Mesenchymal stem cell (in vitro differentiated cells and primary cell): ENCODE measurements around the gene DENND2C.

Experiments
- DNase-seq: peaks from one replicate; pipeline ENCODE4 v3.0.0-alpha.2; 2013
- H2AFZ ChIP-seq: one replicate; pipeline ENCODE4 v1.6.1; 2013; ENCODE audit warnings: low read depth, mild to moderate bottlenecking, control low read depth, inconsistent platforms, low read length, moderate library complexity
- H2AK5ac ChIP-seq: 2 replicates; pipeline ENCODE4 v1.6.1; 2013; ENCODE audit warnings: low read length, moderate library complexity, mild to moderate bottlenecking, inconsistent platforms; ENCODE audit not compliant: severe bottlenecking
- H2BK120ac ChIP-seq: one replicate; pipeline ENCODE4 v1.6.1; 2013; ENCODE audit warnings: low read depth, mild to moderate bottlenecking, inconsistent platforms, low read length, moderate library complexity
- H2BK12ac ChIP-seq, 2 experiments: one replicate each; pipeline ENCODE4 v1.6.1; 2013; ENCODE audit warnings: inconsistent platforms in 2 of 2, low read length in 2 of 2, mild to moderate bottlenecking in 2 of 2, moderate library complexity in 2 of 2, control low read depth in 1 of 2
- H2BK15ac ChIP-seq: one replicate; pipeline ENCODE4 v1.6.1; 2013; ENCODE audit warnings: mild to moderate bottlenecking, low read depth, inconsistent platforms; ENCODE audit not compliant: poor library complexity, severe bottlenecking
- H2BK5ac ChIP-seq: 2 replicates; pipeline ENCODE4 v1.6.1; 2013; ENCODE audit warnings: low read depth, mild to moderate bottlenecking, low read length, control low read depth, inconsistent platforms; ENCODE audit not compliant: poor library complexity, severe bottlenecking
- H3K14ac ChIP-seq, 2 experiments: one replicate each; pipeline ENCODE4 v1.6.1; 2013; ENCODE audit warnings: inconsistent platforms in 2 of 2, low read length in 2 of 2, control low read depth in 1 of 2, mild to moderate bottlenecking in 1 of 2, moderate library complexity in 1 of 2
- H3K18ac ChIP-seq, 2 experiments: one replicate each; pipeline ENCODE4 v1.6.1; 2013; ENCODE audit warnings: inconsistent platforms in 2 of 2, low read length in 2 of 2, control low read depth in 1 of 2, low read depth in 1 of 2, mild to moderate bottlenecking in 1 of 2
- H3K23ac ChIP-seq, 2 experiments: one replicate each; pipeline ENCODE4 v1.6.1; 2013; ENCODE audit warnings: inconsistent platforms in 2 of 2, low read length in 2 of 2, mild to moderate bottlenecking in 2 of 2, moderate library complexity in 2 of 2, control low read depth in 1 of 2
- H3K27ac ChIP-seq: 2 replicates; pipeline ENCODE4 v1.5.1; 2013; ENCODE audit warnings: mild to moderate bottlenecking, moderate library complexity, low read length, control low read depth, inconsistent platforms; ENCODE audit not compliant: poor library complexity, severe bottlenecking
- H3K27me3 ChIP-seq, 2 experiments: 2 replicates each; pipeline versions ENCODE4 v1.6.1 to v1.7.0; 2013; ENCODE audit warnings: low read length in 2 of 2, mild to moderate bottlenecking in 2 of 2, moderate library complexity in 2 of 2, control low read depth in 1 of 2, inconsistent platforms in 1 of 2; ENCODE audit not compliant: control insufficient read depth in 1 of 2, insufficient read depth in 1 of 2
- H3K36me3 ChIP-seq, 2 experiments: 2 replicates each; pipeline versions ENCODE4 v1.6.1 to v1.7.0; 2013; ENCODE audit warnings: low read length in 2 of 2, control low read depth in 1 of 2, inconsistent platforms in 1 of 2, low read depth in 1 of 2, mild to moderate bottlenecking in 1 of 2; ENCODE audit not compliant: insufficient read depth in 2 of 2, control insufficient read depth in 1 of 2
- H3K4ac ChIP-seq, 2 experiments: one replicate each; pipeline ENCODE4 v1.6.1; 2013; ENCODE audit warnings: inconsistent platforms in 2 of 2, low read length in 2 of 2, mild to moderate bottlenecking in 2 of 2, moderate library complexity in 2 of 2, control low read depth in 1 of 2, low read depth in 1 of 2
- H3K4me1 ChIP-seq: 2 replicates; pipeline ENCODE4 v1.6.1; 2013; ENCODE audit warnings: low read depth, low read length, control low read depth; ENCODE audit not compliant: control insufficient read depth, insufficient read depth
- H3K4me2 ChIP-seq: 2 replicates; pipeline ENCODE4 v1.6.1; 2013; ENCODE audit warnings: low read length, mild to moderate bottlenecking, inconsistent platforms; ENCODE audit not compliant: poor library complexity, severe bottlenecking
- H3K4me3 ChIP-seq, 2 experiments: 2 replicates each; pipeline versions ENCODE4 v1.5.1 to v1.7.0; 2013; ENCODE audit warnings: low read length in 2 of 2, mild to moderate bottlenecking in 2 of 2, control low read depth in 1 of 2, low read depth in 1 of 2; ENCODE audit not compliant: insufficient read depth in 1 of 2
- H3K79me1 ChIP-seq: replicated peaks from 2 replicates; pipeline ENCODE4 v1.6.1; 2013; ENCODE audit warnings: mild to moderate bottlenecking, control low read depth, low read length, inconsistent platforms; ENCODE audit not compliant: poor library complexity, severe bottlenecking
- H3K9ac ChIP-seq: 2 replicates; pipeline ENCODE4 v1.7.0; 2013; ENCODE audit warnings: mild to moderate bottlenecking, low read length, moderate library complexity
- H3K9me3 ChIP-seq: 2 replicates; pipeline ENCODE4 v1.7.0; 2013; ENCODE audit warnings: mild to moderate bottlenecking, low read length; ENCODE audit not compliant: control insufficient read depth
- H4K8ac ChIP-seq: one replicate; pipeline ENCODE4 v1.6.1; 2013; ENCODE audit warnings: inconsistent platforms, mild to moderate bottlenecking, low read length, moderate library complexity
- H4K91ac ChIP-seq: one replicate; pipeline ENCODE4 v1.6.1; 2013; ENCODE audit warnings: mild to moderate bottlenecking, low read length, inconsistent platforms
- WGBS: methylation state at CpG from one replicate; pipeline ENCODE4 v1.1.7; 2013; ENCODE audit warnings: mixed read lengths; 5-methylcytosine and 5-hydroxymethylcytosine counted together

The DENND2C gene

DNA sequence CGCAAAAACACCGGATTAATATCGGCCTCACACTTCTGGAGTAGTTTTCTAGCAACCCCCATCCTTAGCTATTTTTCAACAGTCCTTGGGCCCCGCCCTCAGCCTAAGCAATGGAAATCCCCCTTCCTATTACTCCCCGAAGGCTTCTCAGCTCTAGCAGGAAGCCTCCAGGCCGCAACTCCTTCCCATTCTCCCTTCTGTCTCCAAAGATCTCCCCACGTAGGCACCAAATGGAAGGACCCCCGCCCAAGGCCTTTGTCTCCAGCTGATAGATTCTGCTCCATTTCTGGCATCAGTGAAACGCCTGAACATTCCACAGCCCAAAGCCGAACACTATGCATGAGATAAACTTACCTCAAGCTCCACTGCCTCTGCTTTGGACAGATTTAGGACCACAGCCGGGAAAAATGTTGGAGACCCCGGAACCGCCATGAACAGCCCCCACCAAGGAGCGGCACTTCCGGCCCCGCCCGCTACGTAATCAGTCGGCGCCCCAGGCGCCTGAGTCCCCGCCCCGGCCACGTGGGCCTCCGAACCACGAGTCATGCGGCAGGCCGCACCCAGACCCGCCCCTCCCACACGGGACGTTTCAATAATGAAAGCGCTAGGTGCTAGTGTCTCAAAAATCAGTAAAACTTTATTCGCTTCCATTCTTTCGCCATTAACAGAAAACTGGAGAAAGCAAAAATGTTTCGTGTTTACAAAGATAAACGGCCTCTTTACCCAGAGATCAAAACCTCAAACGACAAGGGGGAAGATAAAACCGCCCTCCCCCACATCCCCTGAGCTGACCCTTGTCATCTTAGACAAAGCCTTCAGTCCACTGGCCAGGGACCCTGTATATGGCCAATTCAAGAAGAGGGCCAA, 46.7 kb upstream of the DENND2C start, which contains the start of gene NRAS:
TSS of gene NRAS (minus strand) at position 468 of the 867 bp plus-strand sequence. CDS start 611 bp downstream, outside the sequence.
- H4K91ac ChIP-seq, result peak within 1 kb of the TSS; percentile 55
- peak; percentile 95 for DNase-seq
- H3K9me3 ChIP-seq, result no peaks in the 10 kb centered on the region
- H2BK12ac ChIP-seq, result no peak within 1 kb of the TSS
- H3K79me1 ChIP-seq, result peaks cover 10% of the 10 kb centered on the region
- no peak within 1 kb of the TSS for H3K23ac ChIP-seq
- H4K8ac ChIP-seq, result peak within 1 kb of the TSS; percentile 100
- H2BK15ac ChIP-seq, result no peak within 1 kb of the TSS
- H3K4me3 ChIP-seq, result peak within 1 kb of the TSS; percentile 68 to 93
- H2AFZ ChIP-seq, result no peak within 1 kb of the TSS
- 1% methylated on average over 38 of the region's 38 CpGs for WGBS
- H3K4me1 ChIP-seq, result peaks cover 7% of the 10 kb centered on the region
- peaks cover 19 to 75% of the 10 kb centered on the region in 2 experiments for H3K36me3 ChIP-seq
- peak within 1 kb of the TSS; percentile 85 to 93 for H3K18ac ChIP-seq
- H3K27ac ChIP-seq, result peak within 1 kb of the TSS; percentile 84
- peak within 1 kb of the TSS; percentile 98 to 99 for H3K4ac ChIP-seq
- no peaks in the 10 kb centered on the region for H3K27me3 ChIP-seq
- peak within 1 kb of the TSS; percentile 57 for H2BK5ac ChIP-seq
- peak within 1 kb of the TSS; percentile 72 for H3K4me2 ChIP-seq
- H2BK120ac ChIP-seq, result peak within 1 kb of the TSS; percentile 91
- peak within 1 kb of the TSS; percentile 97 for H2AK5ac ChIP-seq
- H3K9ac ChIP-seq, result peak within 1 kb of the TSS; percentile 99
- H3K14ac ChIP-seq, result peak within 1 kb of the TSS in 1 of 2 experiments; percentile 19

DNA sequence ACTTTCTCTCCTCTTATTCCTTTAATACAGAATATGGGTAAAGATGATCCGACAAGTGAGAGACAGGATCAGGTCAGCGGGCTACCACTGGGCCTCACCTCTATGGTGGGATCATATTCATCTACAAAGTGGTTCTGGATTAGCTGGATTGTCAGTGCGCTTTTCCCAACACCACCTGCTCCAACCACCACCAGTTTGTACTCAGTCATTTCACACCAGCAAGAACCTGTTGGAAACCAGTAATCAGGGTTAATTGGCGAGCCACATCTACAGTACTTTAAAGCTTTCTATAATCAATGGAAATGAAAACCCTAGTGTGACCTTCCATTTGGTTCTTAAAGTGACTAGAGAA, 46.1 kb upstream of the DENND2C start:
- no peak overlapping the region for H4K91ac ChIP-seq
- H2BK15ac ChIP-seq, result no peak overlapping the region
- H3K4me1 ChIP-seq, result peaks cover 7% of the 10 kb centered on the region
- WGBS, result 33% methylated on average over 4 of the region's 4 CpGs
- peaks cover 22 to 74% of the 10 kb centered on the region in 2 experiments for H3K36me3 ChIP-seq
- no peaks in the 10 kb centered on the region for H3K9me3 ChIP-seq
- peaks cover 11% of the 10 kb centered on the region for H3K79me1 ChIP-seq
- H3K18ac ChIP-seq, result peak overlapping the region in 1 of 2 experiments; percentile 93
- H2BK12ac ChIP-seq, result no peak overlapping the region
- H3K9ac ChIP-seq, result peak overlapping the region; percentile 99
- H3K27ac ChIP-seq, result peak overlapping the region; percentile 84
- no peak overlapping the region for H3K14ac ChIP-seq
- peak overlapping the region; percentile 97 for H2AK5ac ChIP-seq
- H2AFZ ChIP-seq, result no peak overlapping the region
- H3K27me3 ChIP-seq, result no peaks in the 10 kb centered on the region
- no peak overlapping the region for H3K23ac ChIP-seq
- no peak overlapping the region for H2BK5ac ChIP-seq
- H3K4ac ChIP-seq, result peak overlapping the region in 1 of 2 experiments; percentile 98
- peak overlapping the region; percentile 72 for H3K4me2 ChIP-seq
- H3K4me3 ChIP-seq, result peak overlapping the region; percentile 68 to 93
- H2BK120ac ChIP-seq, result no peak overlapping the region
- DNase-seq, result no peak
- H4K8ac ChIP-seq, result peak overlapping the region; percentile 33

DNA sequence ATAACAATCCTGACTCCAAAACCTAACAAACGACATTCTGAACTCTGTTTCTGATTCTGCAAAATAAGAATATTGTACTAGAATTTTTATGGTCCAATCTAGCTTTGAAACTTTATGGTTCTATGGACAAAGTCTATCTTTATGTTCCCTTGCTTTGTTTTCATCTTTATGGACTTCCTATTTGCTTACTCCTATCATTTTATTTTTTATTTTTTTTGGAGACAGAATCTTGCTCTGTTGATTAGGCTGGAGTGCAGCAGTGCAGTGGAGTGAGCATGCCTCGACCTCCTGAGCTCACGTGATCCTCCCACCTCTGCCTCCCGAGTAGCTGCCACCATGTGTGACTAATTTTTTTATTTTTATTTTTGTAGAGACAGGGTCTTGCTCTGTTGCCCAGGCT, 43.1 kb upstream of the DENND2C start:
- H3K4me2 ChIP-seq, result no peak overlapping the region
- peaks cover 11% of the 10 kb centered on the region for H3K79me1 ChIP-seq
- no peak overlapping the region for H2BK5ac ChIP-seq
- H2BK120ac ChIP-seq, result no peak overlapping the region
- no peak for DNase-seq
- no peak overlapping the region for H2BK12ac ChIP-seq
- H3K4me3 ChIP-seq, result no peak overlapping the region
- no peak overlapping the region for H3K23ac ChIP-seq
- H3K9ac ChIP-seq, result no peak overlapping the region
- peaks cover 3% of the 10 kb centered on the region for H3K4me1 ChIP-seq
- H3K9me3 ChIP-seq, result no peaks in the 10 kb centered on the region
- no peak overlapping the region for H3K14ac ChIP-seq
- no peak overlapping the region for H4K8ac ChIP-seq
- no peaks in the 10 kb centered on the region for H3K27me3 ChIP-seq
- H2AK5ac ChIP-seq, result no peak overlapping the region
- 97% methylated on average over 3 of the region's 4 CpGs for WGBS
- no peak overlapping the region for H2BK15ac ChIP-seq
- no peak overlapping the region for H3K4ac ChIP-seq
- H3K27ac ChIP-seq, result no peak overlapping the region
- no peak overlapping the region for H4K91ac ChIP-seq
- H3K36me3 ChIP-seq, result peaks cover 23 to 69% of the 10 kb centered on the region in 2 experiments
- no peak overlapping the region for H3K18ac ChIP-seq
- H2AFZ ChIP-seq, result no peak overlapping the region

DNA sequence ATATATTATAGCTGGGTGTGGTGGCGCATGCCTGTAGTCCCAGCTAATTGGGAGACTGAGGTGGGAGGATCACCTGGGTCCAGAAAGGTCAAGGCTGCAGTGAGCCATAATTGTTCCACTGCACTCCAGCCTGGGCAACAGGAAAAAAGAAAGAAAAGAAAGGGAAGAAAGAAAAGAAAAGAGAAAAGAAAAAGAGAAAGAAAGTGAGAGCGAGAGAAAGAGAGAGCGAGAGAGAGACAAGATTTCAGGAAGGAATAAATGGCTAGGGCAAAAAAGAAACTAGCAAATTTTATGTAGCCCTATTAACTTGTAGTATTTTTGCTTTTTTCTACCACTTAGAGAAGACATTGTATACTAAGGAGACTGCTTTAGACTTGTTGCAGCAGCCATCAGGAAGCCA, 40.5 kb upstream of the DENND2C start:
- peaks cover 14% of the 10 kb centered on the region for H3K79me1 ChIP-seq
- no peak overlapping the region for H2BK15ac ChIP-seq
- no peak overlapping the region for H3K14ac ChIP-seq
- H3K4ac ChIP-seq, result no peak overlapping the region
- no peak overlapping the region for H3K27ac ChIP-seq
- H3K23ac ChIP-seq, result no peak overlapping the region
- no peak overlapping the region for H2BK12ac ChIP-seq
- H4K91ac ChIP-seq, result no peak overlapping the region
- no peak overlapping the region for H3K4me3 ChIP-seq
- H3K4me1 ChIP-seq, result peaks cover 2% of the 10 kb centered on the region
- DNase-seq, result no peak
- H3K9me3 ChIP-seq, result no peaks in the 10 kb centered on the region
- 95% methylated on average over 3 of the region's 3 CpGs for WGBS
- no peak overlapping the region for H2BK120ac ChIP-seq
- no peak overlapping the region for H3K18ac ChIP-seq
- H3K4me2 ChIP-seq, result no peak overlapping the region
- no peak overlapping the region for H2AFZ ChIP-seq
- H3K36me3 ChIP-seq, result peaks cover 27 to 85% of the 10 kb centered on the region in 2 experiments
- no peak overlapping the region for H2AK5ac ChIP-seq
- no peak overlapping the region for H4K8ac ChIP-seq
- no peak overlapping the region for H2BK5ac ChIP-seq
- H3K9ac ChIP-seq, result no peak overlapping the region
- no peaks in the 10 kb centered on the region for H3K27me3 ChIP-seq
